Chondrocyte (in vitro differentiated cells): ENCODE results near the gene CFAP299. TPM values are rescaled to one million over a fixed set of nuclear protein-coding genes. Genes with fewer than 3 reads are reported as not detected.

Experiments
- DNase-seq: peaks from one replicate; pipeline ENCODE4 v3.0.0; 2021; ENCODE audit warnings: mixed read lengths, low spot score
- H3K27ac Mint-ChIP-seq: one replicate; pipeline ENCODE4 v1.8.0; 2021; ENCODE audit warnings: mild to moderate bottlenecking, moderate library complexity, mixed read lengths; ENCODE audit not compliant: unreplicated experiment
- H3K27me3 Mint-ChIP-seq: 2 replicates; pipeline ENCODE4 v1.8.0; 2021; ENCODE audit warnings: low read depth, mixed read lengths
- H3K36me3 Mint-ChIP-seq: 2 replicates; pipeline ENCODE4 v1.8.0; 2021; ENCODE audit warnings: low read depth, mixed read lengths
- H3K4me1 Mint-ChIP-seq: 2 replicates; pipeline ENCODE4 v1.8.0; 2021; ENCODE audit warnings: low read depth, mild to moderate bottlenecking, mixed read lengths
- H3K4me3 Mint-ChIP-seq: one replicate; pipeline ENCODE4 v1.8.0; 2021; ENCODE audit warnings: mild to moderate bottlenecking, moderate library complexity, mixed read lengths; ENCODE audit not compliant: unreplicated experiment
- H3K9me3 Mint-ChIP-seq: 2 replicates; pipeline ENCODE4 v1.8.0; 2021; ENCODE audit warnings: low read depth, mixed read lengths
- total RNA-seq: library from RNA; stranded (reverse); gene quantifications from 3 replicates; pipeline ENCODE4 v1.2.1, GENCODE V29; 2021
- TF ChIP-seq, protein P1 (sequence below): fragments of 200-600 bp; sonication (generic); IDR thresholded peaks from 2 replicates; pipeline ENCODE4 v1.5.0; 2021; ENCODE audit warnings: antibody characterized with exemption, mild to moderate bottlenecking, moderate library complexity

CFAP299 gene
- total RNA-seq, 1 donor from 2014 or later = 0.52 TPM

DNA sequence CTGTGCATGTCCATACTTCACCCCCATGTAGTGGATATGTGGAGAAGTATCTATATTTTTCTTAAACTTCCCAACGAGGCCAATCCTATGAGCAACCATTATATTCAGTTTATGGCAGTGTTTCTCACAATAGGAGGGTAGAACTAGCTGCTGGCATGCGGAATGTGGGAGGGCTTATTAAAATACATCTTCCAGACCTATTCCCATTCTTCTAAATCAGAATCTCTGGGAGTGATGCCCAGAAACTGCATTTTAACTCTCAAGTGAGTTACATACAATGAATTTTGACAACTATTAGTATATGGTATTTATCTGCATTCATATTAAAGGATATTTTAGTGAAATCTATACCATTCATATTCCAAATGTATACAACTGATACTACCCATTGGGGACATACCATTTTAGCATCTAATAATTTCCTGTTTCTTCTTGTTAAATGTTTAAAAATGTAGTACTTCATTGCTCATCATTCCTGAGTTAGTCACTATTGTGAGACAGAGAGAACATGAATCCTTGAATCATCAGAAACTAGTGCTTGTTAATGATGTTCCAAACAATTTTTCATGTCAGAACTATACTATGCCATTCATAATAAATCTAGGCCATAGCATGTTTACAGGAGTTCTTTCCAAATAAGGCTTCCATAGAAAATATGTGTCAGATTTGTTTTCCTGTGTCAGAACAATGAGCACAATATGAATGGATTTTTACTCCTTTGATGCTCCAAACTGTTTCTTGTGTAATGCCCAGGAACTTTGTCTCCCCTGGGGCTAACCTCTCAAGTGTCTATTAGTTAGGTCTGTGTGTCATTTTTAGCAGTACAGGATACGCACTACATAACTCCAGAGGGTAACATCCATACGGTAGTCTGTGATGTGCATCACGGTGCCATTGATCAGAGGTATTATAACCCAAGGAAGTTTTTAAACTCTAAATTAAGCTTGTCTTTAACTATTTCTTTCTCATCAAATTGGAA lies 496.1 kb downstream of the CFAP299 start:
- DNase-seq = no peak
- Mint-ChIP-seq H3K4me1 (no peaks in the 10 kb centered on the region), H3K27ac (no peak overlapping the region), H3K4me3 (no peak overlapping the region), H3K36me3 (no peaks in the 10 kb centered on the region), H3K9me3 (peaks cover 7% of the 10 kb centered on the region), H3K27me3 (no peaks in the 10 kb centered on the region)
- TF ChIP-seq, protein P1, sequence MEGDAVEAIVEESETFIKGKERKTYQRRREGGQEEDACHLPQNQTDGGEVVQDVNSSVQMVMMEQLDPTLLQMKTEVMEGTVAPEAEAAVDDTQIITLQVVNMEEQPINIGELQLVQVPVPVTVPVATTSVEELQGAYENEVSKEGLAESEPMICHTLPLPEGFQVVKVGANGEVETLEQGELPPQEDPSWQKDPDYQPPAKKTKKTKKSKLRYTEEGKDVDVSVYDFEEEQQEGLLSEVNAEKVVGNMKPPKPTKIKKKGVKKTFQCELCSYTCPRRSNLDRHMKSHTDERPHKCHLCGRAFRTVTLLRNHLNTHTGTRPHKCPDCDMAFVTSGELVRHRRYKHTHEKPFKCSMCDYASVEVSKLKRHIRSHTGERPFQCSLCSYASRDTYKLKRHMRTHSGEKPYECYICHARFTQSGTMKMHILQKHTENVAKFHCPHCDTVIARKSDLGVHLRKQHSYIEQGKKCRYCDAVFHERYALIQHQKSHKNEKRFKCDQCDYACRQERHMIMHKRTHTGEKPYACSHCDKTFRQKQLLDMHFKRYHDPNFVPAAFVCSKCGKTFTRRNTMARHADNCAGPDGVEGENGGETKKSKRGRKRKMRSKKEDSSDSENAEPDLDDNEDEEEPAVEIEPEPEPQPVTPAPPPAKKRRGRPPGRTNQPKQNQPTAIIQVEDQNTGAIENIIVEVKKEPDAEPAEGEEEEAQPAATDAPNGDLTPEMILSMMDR = no peak

DNA sequence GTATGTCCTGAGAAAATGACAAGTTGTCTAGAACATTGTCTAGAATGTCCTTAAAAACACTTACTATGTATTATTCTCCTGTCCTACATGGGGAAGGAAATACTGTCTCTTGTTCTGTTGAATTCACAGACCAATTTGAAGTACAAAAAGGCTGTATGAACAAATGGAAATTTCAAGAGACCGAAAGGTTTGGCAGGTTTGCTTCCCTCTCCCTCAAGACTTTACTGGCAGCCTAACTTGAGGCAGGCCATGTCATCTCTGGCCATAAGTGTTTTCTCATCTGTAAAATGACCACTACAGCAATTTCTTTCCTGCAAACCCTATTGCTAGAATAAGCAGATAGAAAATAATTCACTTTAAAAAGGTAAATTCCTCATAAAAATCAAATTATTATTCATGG lies 503.8 kb downstream of the CFAP299 start:
- Mint-ChIP-seq H3K27ac (no peak overlapping the region), H3K9me3 (peaks cover 8% of the 10 kb centered on the region), H3K27me3 (no peaks in the 10 kb centered on the region), H3K36me3 (no peaks in the 10 kb centered on the region), H3K4me3 (no peak overlapping the region), H3K4me1 (no peaks in the 10 kb centered on the region)
- TF ChIP-seq, protein P1 = no peak
- DNase-seq = no peak

DNA sequence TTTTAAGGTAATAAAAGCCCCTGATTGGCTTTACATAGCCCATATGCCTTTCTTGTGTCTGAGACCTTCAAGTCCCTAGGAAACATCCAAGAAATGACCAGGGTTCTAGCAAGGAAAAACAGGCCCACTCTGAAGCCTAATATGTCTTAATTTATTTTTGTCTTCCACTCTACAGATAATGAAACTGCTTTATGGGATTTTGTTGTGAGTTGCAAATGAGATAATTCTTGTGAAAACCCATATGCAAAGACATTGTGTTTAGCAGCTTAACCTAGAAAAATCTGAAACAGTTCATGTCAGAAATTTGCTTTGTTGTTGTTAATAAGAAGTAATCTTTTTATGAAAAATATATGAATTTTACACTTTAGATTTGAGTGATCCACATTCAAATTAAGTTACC lies 504.3 kb downstream of the CFAP299 start:
- Mint-ChIP-seq H3K4me1 (no peaks in the 10 kb centered on the region), H3K4me3 (no peak overlapping the region), H3K27ac (no peak overlapping the region), H3K36me3 (no peaks in the 10 kb centered on the region), H3K9me3 (peaks cover 8% of the 10 kb centered on the region), H3K27me3 (no peaks in the 10 kb centered on the region)
- DNase-seq = no peak
- TF ChIP-seq, protein P1 = no peak

DNA sequence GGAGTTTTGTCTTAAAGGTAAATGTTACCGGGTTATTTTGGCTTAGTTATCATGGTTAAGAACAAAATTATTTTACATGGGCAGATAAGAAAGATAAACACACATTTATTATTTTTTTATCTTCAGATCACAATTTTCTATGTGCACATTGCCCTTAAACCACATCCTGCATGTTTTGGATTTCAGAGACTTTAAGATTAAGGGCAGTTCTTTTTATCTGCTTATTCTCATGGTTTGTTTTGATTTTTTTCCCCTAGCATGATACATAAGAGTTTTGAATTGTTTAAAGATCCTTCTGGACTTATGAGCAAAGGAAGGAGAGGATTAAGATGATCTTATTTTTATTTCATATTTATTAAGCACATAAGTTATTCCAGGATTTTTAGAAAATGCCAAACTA lies 504.9 kb downstream of the CFAP299 start:
- TF ChIP-seq, protein P1 = no peak
- H3K36me3 Mint-ChIP-seq = no peaks in the 10 kb centered on the region
- H3K27ac Mint-ChIP-seq = no peak overlapping the region
- H3K9me3 Mint-ChIP-seq = peaks cover 13% of the 10 kb centered on the region
- H3K4me1 Mint-ChIP-seq = no peaks in the 10 kb centered on the region
- no peak for DNase-seq
- H3K27me3 Mint-ChIP-seq = no peaks in the 10 kb centered on the region
- H3K4me3 Mint-ChIP-seq = no peak overlapping the region

DNA sequence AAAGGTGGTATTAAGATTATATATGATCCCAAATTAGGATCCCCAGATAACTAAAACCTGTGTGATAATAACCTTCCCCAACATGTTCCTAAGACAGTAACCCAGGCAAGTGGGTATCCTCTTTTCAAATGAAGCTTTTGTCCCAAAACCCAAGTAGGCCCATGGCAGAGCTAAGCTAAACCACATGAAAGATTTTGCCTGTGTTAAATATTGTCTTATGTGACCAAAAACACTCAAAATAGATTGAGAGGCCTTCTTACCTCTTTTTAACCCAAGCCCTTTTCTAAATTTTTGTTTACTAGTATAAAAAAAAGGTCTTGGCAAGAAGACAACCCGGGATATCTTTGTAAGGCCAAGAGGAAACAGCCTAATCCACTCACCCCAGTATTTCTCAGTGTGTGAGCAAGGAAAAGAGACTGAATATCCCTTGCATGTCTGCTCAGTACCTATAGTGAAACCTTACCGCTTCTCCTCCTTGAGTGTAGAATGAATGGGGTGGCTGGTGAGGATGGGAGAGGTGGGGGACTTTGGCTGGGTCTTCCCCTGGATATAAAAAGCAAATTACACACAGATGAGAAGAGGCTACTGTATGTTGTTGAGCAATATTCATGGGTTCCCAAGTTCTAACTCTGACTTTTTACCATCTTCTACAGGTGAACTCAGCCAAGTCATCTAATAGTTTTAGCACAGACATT lies 506.2 kb downstream of the CFAP299 start:
- no peak for DNase-seq
- H3K4me3 Mint-ChIP-seq = no peak overlapping the region
- peaks cover 20% of the 10 kb centered on the region for H3K9me3 Mint-ChIP-seq
- no peaks in the 10 kb centered on the region for H3K27me3 Mint-ChIP-seq
- no peaks in the 10 kb centered on the region for H3K36me3 Mint-ChIP-seq
- H3K27ac Mint-ChIP-seq = no peak overlapping the region
- TF ChIP-seq, protein P1 = no peak
- H3K4me1 Mint-ChIP-seq = no peaks in the 10 kb centered on the region
